LNCaP clone FGC (cell line): ENCODE data around the gene OR51Q1.

Experiments used
- DNase-seq: peaks from one replicate; pipeline ENCODE4 v3.0.0-alpha.2; 2011; ENCODE audit warnings: low read depth
- H3K4me3 ChIP-seq: 2 replicates; pipeline ENCODE4 v1.5.1; 2011; ENCODE audit warnings: mild to moderate bottlenecking, low read depth, low read length, control low read depth
- CTCF ChIP-seq: IDR thresholded peaks from 2 replicates; pipeline ENCODE4 v1.5.1; 2012; ENCODE audit warnings: mild to moderate bottlenecking; ENCODE audit not compliant: control insufficient read depth, insufficient read depth; ENCODE audit errors: extremely low read depth

Gene OR51Q1, protein sequence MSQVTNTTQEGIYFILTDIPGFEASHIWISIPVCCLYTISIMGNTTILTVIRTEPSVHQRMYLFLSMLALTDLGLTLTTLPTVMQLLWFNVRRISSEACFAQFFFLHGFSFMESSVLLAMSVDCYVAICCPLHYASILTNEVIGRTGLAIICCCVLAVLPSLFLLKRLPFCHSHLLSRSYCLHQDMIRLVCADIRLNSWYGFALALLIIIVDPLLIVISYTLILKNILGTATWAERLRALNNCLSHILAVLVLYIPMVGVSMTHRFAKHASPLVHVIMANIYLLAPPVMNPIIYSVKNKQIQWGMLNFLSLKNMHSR

DNA sequence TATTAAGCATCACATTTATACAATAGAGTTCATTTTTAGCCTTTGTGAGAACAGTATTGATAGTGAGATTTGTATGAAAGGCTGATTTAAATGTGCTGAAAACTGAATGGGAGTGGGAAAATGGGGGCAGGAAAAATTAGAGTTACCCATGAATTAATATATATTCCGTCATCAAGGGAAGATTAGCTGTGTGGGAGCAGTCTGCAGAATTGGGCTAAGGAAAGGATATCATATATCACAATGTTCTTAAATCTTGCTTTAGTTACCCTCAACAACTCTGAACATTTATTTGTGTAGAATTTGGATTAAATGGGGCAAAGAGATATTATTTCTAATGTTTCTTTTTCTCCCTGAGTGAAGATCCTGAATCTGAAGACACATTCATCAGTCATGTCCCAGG lies at the start of gene OR51Q1:
TSS of gene OR51Q1 (plus strand) at position 301 of the 400 bp plus-strand sequence. CDS start at position 391, 90 bp downstream.
- DNase-seq = no peak
- H3K4me3 ChIP-seq = no peak within 1 kb of the TSS
- TF ChIP-seq CTCF = no peak

DNA sequence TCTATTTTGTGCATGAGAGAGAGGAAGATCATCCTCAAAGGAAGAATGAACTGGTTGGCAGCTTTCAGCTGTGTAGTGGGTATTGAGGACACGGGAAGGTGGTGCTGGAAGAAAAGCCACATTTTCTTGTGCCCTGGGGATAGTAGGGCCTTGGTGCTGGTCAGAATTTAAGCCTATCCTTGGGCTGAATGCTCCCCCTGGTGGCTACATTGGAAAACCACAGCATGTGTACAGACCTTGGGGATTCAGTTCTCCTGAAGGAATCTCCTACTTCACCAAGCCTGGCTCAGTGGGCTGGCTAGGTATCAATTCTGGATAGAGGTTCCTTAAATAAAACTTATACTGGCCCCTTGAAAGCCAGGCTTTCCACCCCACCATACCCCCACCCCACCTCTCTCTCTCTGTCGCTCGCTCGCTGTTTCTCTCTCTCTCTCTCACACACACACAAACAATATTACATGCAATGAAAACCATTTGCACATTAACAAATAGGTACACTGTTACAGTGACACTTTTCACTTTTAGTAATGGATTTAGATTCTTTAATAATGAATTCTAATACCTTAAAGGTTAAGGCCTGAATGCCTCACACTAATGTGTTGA lies 41.1 kb upstream of the OR51Q1 start:
- H3K4me3 ChIP-seq = no peak overlapping the region
- peak; percentile 30 for DNase-seq
- TF ChIP-seq CTCF = peak; percentile 85

DNA sequence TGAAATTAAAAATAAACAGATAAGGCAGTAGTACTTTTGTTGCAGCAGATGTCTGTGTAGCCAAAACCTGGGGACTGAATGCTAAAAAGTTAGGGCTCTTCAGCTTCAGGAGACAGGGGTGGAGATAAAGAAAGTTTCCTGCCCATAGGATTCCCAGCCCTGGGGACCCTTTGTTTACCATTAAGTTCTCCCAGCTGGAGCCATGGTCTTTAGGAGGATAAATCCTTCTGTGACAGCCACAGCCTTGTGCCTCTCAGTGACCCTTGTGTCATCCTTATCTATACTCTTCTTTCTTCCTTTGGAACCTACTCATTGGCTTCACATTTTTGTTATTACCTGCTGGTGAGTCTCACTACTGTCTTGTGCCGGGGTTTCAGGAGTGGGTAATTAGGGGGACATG lies 38.3 kb upstream of the OR51Q1 start, which contains the start of gene OR51M1:
TSS of gene OR51M1 (plus strand) at position 237 of the 400 bp plus-strand sequence. CDS start 5,587 bp downstream, outside the sequence.
- no peak for TF ChIP-seq CTCF
- DNase-seq = no peak
- H3K4me3 ChIP-seq = no peak within 1 kb of the TSS

DNA sequence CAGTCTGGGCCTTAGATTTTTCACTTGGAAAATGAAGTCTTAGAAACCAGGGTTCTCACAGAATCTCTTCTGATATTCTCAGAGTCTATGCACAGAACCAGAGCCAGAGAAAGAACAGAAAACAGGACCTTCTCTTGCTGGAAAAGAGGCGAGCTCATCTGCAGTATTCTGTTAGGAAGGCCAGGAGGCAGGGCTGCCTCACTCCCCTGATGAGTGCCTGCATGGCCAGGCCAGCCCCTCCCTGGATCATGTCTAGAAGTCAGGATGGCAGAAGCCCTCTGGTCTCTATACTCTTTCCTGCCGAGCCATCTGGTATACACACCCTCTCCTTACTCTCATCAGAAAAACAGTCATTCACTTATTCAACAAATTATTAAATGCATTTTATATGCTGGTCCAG lies 37.6 kb upstream of the OR51Q1 start:
- no peak for DNase-seq
- no peak for TF ChIP-seq CTCF
- H3K4me3 ChIP-seq = no peak overlapping the region

DNA sequence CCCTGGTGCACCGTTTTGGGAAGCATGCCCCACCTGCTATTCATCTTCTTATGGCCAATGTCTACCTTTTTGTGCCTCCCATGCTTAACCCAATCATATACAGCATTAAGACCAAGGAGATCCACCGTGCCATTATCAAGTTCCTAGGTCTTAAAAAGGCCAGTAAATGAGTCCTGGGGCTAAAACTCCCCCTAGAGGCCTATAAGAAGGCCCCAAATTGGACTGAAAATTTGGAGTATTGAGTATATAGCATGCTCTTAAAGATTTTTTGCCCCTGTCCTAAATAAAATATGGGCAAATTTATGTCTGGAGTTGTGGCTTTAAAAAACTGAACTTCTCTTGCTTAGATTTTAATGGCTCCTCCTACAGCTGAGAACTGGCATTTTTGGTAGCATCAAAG lies 31.7 kb upstream of the OR51Q1 start:
- peak; percentile 8; the same call in 1 of the 2 replicates for TF ChIP-seq CTCF
- no peak for DNase-seq
- H3K4me3 ChIP-seq = no peak overlapping the region

- DNase-seq = no peak
- no peak for TF ChIP-seq CTCF
- no peak overlapping the region for H3K4me3 ChIP-seq
These were observed 27.8 kb upstream of the OR51Q1 start for GRCh38 chr11:5394091-5394490.
